Hepatocyte (in vitro differentiated cells): Measurements from ENCODE around the gene HM13.

Source experiments
- CTCF ChIP-seq: fragments of 200-600 bp; sonication (generic); IDR thresholded peaks from 2 replicates; pipeline ENCODE4 v1.5.1; 2016; ENCODE audit warnings: antibody characterized with exemption, mild to moderate bottlenecking; ENCODE audit not compliant: poor library complexity
- EZH2 ChIP-seq: fragments of 200-600 bp; sonication (generic); IDR thresholded peaks from 2 replicates; pipeline ENCODE4 v1.6.1; 2016; ENCODE audit warnings: antibody characterized with exemption, mild to moderate bottlenecking, borderline replicate concordance
- EZH2phosphoT487 ChIP-seq: fragments of 200-600 bp; sonication (generic); IDR thresholded peaks from one replicate; pipeline ENCODE4 v1.6.1; 2018; ENCODE audit warnings: antibody characterized with exemption, mild to moderate bottlenecking, low read depth, moderate library complexity; ENCODE audit not compliant: unreplicated experiment, severe bottlenecking

DNA sequence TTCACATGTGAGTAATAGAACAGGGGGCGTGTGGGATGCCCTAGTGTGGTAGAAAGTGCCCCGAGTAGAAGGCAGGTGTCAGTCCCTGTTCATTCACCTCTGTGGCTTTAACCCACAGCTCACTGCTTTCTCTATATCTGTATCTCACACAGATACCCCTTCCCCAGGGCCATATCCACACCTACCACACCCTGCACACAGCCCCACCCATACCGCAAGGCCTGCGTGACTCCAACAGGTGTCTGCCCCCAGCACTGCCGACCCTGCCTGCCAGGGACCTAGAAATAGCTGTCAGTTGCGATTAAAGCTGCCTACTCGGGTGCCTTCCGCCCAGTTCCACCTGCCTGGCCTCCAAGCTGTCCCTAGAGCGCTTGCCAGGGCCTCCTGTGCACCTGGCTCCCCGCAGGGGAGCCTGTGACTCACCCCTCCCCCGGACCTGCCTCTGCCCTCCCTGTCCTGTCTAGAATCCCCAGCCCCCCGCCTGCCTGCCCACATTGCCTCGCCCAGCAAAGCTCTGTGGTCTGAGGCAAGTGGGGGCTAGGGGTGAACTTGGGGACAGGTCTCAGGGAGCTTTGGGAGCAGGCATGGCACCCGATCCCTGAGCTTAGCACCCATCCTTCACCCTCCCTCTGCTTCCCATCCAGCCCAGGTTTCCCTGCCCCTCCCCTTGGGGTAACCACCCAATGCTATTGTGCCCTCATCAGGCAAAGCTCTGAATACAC lies 52.6 kb downstream of the HM13 start:
- TF ChIP-seq CTCF (no peak), EZH2 (no peak), EZH2phosphoT487 (no peak)
